NCI-H345 treated with DMSO at 0.1 percent for 48 hours (cell line): ENCODE measurements around the gene KRTAP19-6.
"Not testable (repeated sequence)": the region's sequence is repeated elsewhere in the genome, so short reads cannot be mapped to it uniquely, and the experiment has no call there.

ENCODE experiments used
- DNase-seq: peaks from one replicate; lab custom pipeline; 2025; ENCODE audit not compliant: unreplicated experiment; lab: John Stamatoyannopoulos, UW

The KRTAP19-6 gene

DNA sequence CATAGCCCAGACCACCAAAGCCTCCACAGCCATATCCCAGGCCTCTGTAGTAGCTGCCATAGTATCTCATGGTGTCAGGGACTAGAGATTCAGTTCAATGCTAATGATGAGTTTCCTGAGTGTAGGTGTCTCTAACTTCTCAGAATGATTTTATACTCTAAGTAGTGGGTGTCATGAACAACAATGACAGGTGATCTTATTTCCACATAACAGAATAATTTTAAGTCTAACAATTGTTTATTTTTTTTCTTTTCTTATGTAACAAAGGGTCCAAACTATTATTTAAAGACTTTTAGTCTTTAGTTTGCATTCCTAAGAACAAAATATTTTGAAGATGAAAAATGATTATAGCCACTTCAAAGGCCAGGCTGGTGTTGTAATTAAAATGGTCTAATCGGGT, at the start of gene KRTAP19-6:
TSS of gene KRTAP19-6 (minus strand) at position 101 of the 400 bp plus-strand sequence. CDS start at position 70, 31 bp downstream.
- DNase-seq, result no peak

DNA sequence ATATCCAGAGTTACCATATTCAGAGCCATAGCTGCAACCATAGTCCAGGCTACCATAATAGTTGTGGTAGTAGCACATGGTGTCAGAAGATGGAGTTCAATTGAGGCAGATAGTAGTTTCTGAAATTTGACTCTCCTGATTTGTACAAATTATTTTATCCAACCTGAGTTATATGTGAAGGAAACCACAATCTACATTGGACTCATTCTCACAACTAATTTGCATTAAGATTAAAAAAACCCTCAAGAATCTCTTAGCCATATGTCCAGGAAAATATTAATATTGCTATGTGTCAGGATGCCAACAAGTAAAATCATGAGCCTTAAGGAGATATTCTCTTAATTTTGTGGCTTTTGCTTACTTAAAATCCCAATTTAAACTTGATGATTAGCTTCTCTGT, 48.6 kb upstream of the KRTAP19-6 start, which contains the start of gene KRTAP22-2:
TSS of gene KRTAP22-2 (minus strand) at position 101 of the 400 bp plus-strand sequence.
- DNase-seq, result no peak

GRCh38 chr21:30582870-30583269, 41.2 kb upstream of the KRTAP19-6 start:
- DNase-seq, result no peak

DNA sequence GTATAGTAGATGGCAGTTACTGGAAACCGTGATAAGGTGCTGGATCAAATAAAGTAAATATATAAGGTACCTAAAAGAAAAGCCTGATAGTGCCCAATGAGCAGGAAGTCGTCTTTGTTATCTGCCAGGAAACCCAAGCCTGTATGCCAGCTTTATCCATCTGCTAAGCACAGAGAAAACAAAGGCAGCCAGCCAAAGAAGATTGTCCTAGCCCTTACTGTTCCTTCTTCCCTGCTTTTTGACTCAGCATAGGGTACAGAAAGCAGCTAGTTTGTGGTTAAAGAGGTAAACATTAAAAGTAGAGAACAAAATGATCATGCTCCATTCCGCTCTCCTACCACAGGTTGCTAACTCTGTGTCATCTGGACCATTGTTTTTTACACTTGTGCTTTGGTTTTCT, 38.5 kb upstream of the KRTAP19-6 start:
- DNase-seq, result no peak

DNA sequence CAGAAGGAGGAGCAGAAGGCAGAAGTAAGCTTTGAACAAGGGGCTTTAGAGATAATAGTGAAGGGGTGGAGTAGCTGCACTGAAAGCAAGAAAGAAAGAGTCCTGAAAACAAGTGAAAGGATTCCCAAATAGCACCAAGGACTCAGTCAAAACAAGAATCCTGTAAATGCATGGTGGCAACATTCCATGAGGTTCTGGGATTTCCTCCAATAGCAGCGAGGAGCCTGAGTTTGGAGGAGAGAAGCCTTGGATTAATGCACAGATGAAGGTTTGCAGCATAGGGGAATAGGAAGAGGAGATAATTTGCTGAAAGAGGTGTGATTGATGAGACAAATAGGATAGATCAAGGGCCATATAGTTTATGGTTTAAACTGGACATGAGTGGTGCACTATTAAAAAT, 37.7 kb upstream of the KRTAP19-6 start:
- DNase-seq, result no peak

- DNase-seq, result no peak
Observed at GRCh38 chr21:30577766-30578165, 36.1 kb upstream of the KRTAP19-6 start.

- DNase-seq, result no peak
Observed at GRCh38 chr21:30567617-30568016, 26.0 kb upstream of the KRTAP19-6 start.

DNA sequence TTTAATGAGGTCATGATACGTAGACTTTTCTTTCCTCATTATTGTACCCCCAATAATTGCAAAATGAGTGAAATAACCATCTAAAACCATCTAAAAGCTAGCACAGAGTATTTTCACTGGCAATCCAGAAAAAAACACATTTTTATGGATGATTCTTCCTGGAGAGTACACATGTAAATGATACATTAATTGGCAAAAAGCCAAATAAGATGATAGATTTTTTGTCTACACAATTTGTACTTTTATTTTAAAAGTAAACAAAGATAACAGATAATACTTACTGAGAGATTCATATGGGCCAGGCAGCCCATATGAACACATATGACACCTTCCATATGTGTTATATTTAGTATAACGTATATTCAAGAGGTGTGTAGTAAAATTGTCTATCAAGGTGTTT, 22.0 kb upstream of the KRTAP19-6 start:
- no peak for DNase-seq

DNA sequence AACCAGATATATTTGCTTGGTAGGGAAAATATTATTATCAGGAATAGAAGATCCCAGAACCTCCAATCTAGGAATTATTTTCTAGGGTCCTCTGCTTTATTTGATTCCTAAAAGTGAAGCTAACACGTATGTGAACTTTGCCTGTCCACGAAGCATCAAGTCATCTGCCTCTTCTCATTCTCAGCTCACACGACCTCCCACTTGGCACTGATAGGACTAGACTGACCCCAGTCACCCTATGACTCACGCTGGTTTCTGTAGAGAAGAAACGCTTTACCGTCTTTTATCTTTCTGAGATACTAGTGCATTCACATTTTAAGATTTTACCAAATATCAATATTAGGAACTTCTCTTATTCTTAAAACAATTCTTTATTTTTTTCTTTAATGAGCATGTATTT, 21.4 kb upstream of the KRTAP19-6 start:
- no peak for DNase-seq

- no peak for DNase-seq
Observed at GRCh38 chr21:30561957-30562356, 20.3 kb upstream of the KRTAP19-6 start.

DNA sequence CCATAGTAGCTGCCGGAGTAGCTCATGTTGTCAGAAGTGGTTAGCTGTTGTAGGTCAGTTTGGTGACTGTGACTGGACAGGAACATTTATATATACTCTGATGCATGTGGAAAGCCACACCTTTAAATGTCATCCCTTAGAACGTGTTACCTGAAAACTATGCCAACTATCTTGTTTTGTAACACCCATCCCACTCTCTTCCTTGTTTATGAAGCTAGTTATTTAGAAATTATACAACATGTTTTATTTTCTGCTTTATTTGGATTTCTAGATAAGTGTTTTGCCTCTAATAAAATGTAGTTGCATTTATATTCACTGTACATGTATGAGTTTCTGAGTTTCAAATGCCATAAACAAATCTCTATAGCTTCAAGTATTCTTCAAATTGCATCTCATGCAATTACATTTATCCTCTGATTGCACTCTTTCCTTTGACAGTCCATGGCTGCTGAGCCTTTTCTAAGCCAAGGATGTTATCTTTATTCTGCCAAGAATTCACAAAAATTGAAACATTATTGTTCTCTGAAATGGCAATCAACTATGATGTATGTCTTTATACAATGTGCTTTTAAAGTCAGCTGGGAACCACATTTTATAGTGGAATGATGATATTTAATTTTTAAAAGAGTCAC, 19.7 kb upstream of the KRTAP19-6 start, which contains the start of gene KRTAP19-7:
TSS of gene KRTAP19-7 (minus strand) at position 51 of the 632 bp plus-strand sequence. CDS start at position 26, 25 bp downstream.
- DNase-seq, result no peak

DNA sequence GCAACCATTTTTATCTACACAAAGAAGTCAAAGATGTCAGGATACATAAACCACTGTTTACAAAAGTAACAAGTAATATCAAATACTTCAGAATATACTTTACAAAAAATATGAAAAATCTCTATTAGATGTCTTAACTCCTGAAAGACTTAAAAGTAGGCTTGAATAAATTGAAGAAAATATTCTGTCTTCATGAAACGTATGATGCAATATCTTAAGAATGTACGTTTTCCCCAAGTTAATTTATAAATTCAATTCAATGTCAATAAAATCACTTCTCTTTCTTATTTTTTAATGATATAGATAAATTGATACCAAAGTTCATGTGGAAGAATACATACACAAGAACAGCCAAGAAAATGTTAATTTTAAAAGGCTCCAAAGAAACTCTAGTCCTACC, 13.4 kb upstream of the KRTAP19-6 start:
- no peak for DNase-seq

DNA sequence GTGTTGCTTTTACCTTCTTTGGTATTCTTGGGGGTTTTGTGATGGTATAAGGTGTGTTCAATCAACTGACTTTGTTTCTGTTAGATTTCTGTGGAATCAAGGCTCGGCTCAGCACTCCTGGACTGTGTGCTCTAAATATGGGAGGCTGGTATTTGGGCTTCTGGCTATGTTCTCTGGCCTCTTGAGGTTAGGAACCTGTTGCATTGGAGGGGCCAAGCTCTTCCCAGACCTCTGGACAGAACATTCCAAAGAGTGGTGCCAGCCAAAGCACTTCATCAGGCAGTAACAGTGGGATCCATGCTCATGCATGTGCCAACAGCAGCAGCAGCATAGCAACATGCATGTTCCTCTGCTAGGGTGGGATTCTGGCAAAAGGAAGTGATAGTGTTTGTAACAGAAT, 11.1 kb upstream of the KRTAP19-6 start:
- no peak for DNase-seq

- no peak for DNase-seq
Observed at GRCh38 chr21:30518876-30519275, 22.8 kb downstream of the KRTAP19-6 start.

DNA sequence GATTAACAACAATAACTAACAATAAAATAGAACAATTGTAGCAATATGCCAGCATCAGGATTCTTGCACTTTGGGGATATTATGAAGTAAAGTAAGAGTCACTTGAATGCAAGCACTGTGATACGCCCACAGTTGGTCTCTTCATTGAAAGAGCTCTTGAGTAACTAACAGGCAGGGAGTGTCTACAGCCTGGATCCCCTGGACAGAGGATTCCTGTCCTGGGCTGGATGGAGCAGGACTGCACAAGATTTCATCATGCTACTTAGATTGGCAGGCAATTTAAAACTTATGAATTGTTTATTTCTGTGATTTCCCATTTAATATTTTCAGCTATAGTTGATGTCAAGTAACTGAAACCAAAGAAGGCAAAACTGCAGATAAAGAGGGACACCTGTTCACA, 26.0 kb downstream of the KRTAP19-6 start:
- DNase-seq, result no peak

GRCh38 chr21:30505621-30506205, 36.0 kb downstream of the KRTAP19-6 start:
- DNase-seq, result not testable (repeated sequence)

DNA sequence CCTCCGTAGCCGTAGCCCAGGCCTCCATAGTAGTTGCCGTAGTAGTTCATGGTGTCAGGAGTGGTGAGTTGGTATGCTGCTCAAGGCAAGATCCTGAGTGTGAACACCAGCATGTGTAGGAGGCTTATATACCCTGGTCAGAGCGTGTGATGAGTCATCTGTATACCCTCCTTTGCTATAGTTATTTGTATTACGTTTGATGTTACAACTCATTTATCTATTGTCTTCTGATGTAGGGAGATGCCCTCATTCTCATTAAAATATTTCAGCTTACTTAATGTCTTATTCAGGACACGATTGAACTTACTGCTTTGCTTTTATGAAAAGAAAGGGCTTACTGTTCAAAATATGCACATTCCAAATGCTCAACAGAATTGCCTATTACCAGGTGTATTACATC, 39.6 kb downstream of the KRTAP19-6 start, which contains the start of gene KRTAP19-5:
TSS of gene KRTAP19-5 (minus strand) at position 101 of the 400 bp plus-strand sequence. CDS start at position 50, 51 bp downstream.
- DNase-seq, result no peak

- no peak for DNase-seq
Observed at GRCh38 chr21:30497065-30497464, 44.6 kb downstream of the KRTAP19-6 start, which contains the start of gene KRTAP19-4. TSS of gene KRTAP19-4 (minus strand) at chr21:30497165. CDS start at chr21:30497110, 55 bp downstream.

DNA sequence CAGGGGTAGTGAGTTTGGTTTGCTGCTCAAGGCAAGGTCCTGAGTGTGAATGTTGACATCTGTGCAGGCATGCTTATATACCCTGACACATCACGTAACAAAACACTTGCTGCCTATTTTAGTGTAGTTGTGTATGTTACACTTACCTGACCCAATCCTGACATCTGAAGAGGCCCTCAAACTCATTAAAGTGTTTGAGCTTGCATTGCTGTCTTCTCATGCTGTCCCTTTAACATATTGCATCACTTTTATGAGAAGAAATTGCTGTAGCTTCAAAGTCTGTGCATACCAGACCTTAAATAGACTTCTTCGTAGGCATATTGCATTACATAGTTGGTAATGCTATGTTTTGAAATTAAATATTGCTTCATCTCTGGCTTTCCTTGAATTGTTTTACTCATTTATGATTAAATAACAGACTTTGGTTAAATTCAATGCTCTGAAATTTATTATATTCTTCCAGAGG, 49.7 kb downstream of the KRTAP19-6 start, which contains the start of gene KRTAP19-3:
TSS of gene KRTAP19-3 (minus strand) at position 51 of the 466 bp plus-strand sequence. CDS start 56 bp downstream, outside the sequence.
- DNase-seq, result no peak
